ENCODE measurements around the gene NADK. TPM values are rescaled to one million over a fixed set of nuclear protein-coding genes. Genes with fewer than 3 reads are reported as not detected.

The NADK gene
- total RNA-seq, 1 donor from 2014 or later, result 66.0 TPM

DNA sequence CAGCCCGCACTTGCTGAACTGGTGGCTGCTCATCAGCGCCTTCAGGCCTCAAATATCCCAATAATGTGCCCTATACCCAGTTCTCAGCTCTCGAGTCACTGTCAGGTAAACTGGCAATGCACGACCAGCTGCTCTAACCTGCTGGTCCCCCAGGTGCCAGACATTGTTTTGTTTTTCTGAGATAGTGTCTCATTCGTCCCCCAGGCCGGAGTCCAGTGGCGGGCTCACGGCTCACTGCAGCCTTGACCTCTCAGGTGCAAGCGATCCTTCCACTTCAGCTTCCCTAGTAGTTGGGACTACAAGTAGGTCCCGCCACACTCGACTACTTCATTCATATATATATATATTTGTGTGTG lies 1.0 kb upstream of the NADK start:
- no peak for DNase-seq
- TF ChIP-seq, protein P1, sequence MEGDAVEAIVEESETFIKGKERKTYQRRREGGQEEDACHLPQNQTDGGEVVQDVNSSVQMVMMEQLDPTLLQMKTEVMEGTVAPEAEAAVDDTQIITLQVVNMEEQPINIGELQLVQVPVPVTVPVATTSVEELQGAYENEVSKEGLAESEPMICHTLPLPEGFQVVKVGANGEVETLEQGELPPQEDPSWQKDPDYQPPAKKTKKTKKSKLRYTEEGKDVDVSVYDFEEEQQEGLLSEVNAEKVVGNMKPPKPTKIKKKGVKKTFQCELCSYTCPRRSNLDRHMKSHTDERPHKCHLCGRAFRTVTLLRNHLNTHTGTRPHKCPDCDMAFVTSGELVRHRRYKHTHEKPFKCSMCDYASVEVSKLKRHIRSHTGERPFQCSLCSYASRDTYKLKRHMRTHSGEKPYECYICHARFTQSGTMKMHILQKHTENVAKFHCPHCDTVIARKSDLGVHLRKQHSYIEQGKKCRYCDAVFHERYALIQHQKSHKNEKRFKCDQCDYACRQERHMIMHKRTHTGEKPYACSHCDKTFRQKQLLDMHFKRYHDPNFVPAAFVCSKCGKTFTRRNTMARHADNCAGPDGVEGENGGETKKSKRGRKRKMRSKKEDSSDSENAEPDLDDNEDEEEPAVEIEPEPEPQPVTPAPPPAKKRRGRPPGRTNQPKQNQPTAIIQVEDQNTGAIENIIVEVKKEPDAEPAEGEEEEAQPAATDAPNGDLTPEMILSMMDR (IDR thresholded peaks at IDR 0.05; ENCODE audit: partially characterized antibody, unreplicated experiment), result no peak
- Mint-ChIP-seq H3K4me3 (ENCODE audit: unreplicated experiment) (peak overlapping the region; percentile 71), H3K27ac (ENCODE audit: unreplicated experiment) (no peak overlapping the region), H3K9me3 (ENCODE audit: unreplicated experiment) (peaks cover 21% of the 10 kb centered on the region), H3K27me3 (ENCODE audit: unreplicated experiment) (peaks cover 21% of the 10 kb centered on the region), H3K36me3 (ENCODE audit: unreplicated experiment) (no peaks in the 10 kb centered on the region), H3K4me1 (ENCODE audit: low read depth, unreplicated experiment) (peaks cover 21% of the 10 kb centered on the region)

GRCh38 chr1:1778663-1779319 lies 521 bp upstream of the NADK start:
- peak; percentile 51 for DNase-seq
- TF ChIP-seq, protein P1 (IDR thresholded peaks at IDR 0.05; ENCODE audit: partially characterized antibody, unreplicated experiment), result no peak
- Mint-ChIP-seq H3K27me3 (ENCODE audit: unreplicated experiment) (peaks cover 21% of the 10 kb centered on the region), H3K36me3 (ENCODE audit: unreplicated experiment) (no peaks in the 10 kb centered on the region), H3K4me3 (ENCODE audit: unreplicated experiment) (peak overlapping the region; percentile 71), H3K27ac (ENCODE audit: unreplicated experiment) (no peak overlapping the region), H3K9me3 (ENCODE audit: unreplicated experiment) (peaks cover 20% of the 10 kb centered on the region), H3K4me1 (ENCODE audit: low read depth, unreplicated experiment) (peaks cover 21% of the 10 kb centered on the region)

DNA sequence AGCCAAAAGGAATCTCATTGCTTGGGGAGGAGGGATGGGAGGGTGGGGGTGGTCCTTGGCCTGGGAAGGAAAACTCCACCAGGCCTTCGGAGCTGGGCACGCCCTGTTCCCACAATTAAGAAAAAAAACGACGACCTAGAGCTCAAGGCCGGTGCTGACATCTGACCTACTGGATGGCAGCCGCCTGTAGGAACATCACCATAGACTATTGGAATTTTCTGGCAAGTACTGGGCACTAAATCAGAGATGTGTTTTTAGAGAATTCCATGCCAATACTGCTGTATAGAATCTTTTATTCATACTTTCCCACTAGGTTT lies 729 bp downstream of the NADK start:
- TF ChIP-seq, protein P1 (IDR thresholded peaks at IDR 0.05; ENCODE audit: partially characterized antibody, unreplicated experiment), result no peak
- Mint-ChIP-seq H3K9me3 (ENCODE audit: unreplicated experiment) (peaks cover 15% of the 10 kb centered on the region), H3K27me3 (ENCODE audit: unreplicated experiment) (peaks cover 19% of the 10 kb centered on the region), H3K4me1 (ENCODE audit: low read depth, unreplicated experiment) (peaks cover 18% of the 10 kb centered on the region), H3K4me3 (ENCODE audit: unreplicated experiment) (peak overlapping the region; percentile 86), H3K27ac (ENCODE audit: unreplicated experiment) (peak overlapping the region; percentile 88), H3K36me3 (ENCODE audit: unreplicated experiment) (no peaks in the 10 kb centered on the region)
- DNase-seq, result no peak

DNA sequence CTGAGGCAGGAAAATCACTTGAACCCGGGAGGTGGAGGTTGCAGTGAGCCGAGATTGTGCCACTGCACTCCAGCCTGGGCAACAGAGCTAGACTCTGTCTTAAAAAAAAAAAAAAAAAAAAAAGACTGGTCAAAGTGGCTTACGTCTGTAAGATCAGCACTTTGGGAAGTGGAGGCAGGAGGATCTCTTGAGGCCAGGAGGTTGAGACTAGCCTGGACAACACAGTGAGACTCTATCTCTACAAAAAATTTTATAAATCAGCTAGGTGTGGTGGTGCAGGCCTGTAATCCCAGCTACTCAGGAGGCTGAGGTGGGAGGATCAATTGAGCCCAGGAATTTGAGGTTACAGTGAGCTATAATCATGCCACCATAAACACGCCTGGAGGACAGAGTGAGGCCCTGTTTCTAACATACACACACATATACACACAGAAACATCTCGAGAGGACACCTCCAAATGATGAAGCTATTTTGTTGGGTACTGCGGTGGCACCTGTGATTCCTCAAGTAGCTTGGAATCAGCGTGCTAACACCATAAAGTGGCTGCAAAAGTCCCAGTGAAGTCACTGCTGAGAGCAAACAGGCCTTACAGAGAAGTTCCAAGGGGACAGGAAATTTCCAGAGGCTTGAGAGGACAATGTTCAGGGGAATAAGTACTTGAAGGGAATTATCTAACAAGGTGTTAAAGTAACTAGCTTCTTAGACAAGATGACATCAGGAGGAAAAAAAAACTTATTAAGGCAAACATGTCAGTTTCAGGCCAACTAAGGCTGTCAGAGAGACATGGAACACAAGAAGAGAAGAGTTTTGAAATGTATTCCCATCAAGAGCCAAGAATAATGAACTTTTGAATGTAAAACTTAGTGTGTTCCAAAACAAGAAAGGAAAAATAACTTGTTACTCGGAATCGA lies 1.3 kb downstream of the NADK start:
- H3K27ac Mint-ChIP-seq (ENCODE audit: unreplicated experiment), result peak overlapping the region; percentile 88
- TF ChIP-seq, protein P1 (IDR thresholded peaks at IDR 0.05; ENCODE audit: partially characterized antibody, unreplicated experiment), result no peak
- DNase-seq, result no peak
- H3K27me3 Mint-ChIP-seq (ENCODE audit: unreplicated experiment), result peaks cover 19% of the 10 kb centered on the region
- H3K9me3 Mint-ChIP-seq (ENCODE audit: unreplicated experiment), result peaks cover 15% of the 10 kb centered on the region
- H3K4me1 Mint-ChIP-seq (ENCODE audit: low read depth, unreplicated experiment), result peaks cover 18% of the 10 kb centered on the region
- H3K4me3 Mint-ChIP-seq (ENCODE audit: unreplicated experiment), result peak overlapping the region; percentile 86
- no peaks in the 10 kb centered on the region for H3K36me3 Mint-ChIP-seq (ENCODE audit: unreplicated experiment)
